Natural killer cell (primary cell): ENCODE data around the gene TFPI. TPM values are rescaled to one million over a fixed set of nuclear protein-coding genes. Genes with fewer than 3 reads are reported as not detected.

Source experiments
- ATAC-seq, 3 donors: fragments of 150-1000 bp in 2 of 3; fragments of 200-7000 bp in 1 of 3; cut with Tn5 transposase; 1 replicate in 1 of 3; 2 replicates in 2 of 3; pipeline ENCODE4 v1.10.0; 2021; ENCODE audit warnings: mild to moderate bottlenecking in 2 of 3, moderate library complexity in 2 of 3
- DNase-seq, 2 donors: peaks; one replicate each; pipeline versions ENCODE4 v3.0.0 to v3.0.0-alpha.2; 2013 to 2021; ENCODE audit warnings: mixed read lengths in 1 of 2
- H3K27ac ChIP-seq: one replicate; pipeline ENCODE4 v1.5.1; 2013; ENCODE audit warnings: mild to moderate bottlenecking, low read length
- H3K27me3 ChIP-seq: one replicate; pipeline ENCODE4 v1.6.1; 2013; ENCODE audit warnings: low read length; ENCODE audit not compliant: control insufficient read depth, insufficient read depth
- H3K36me3 ChIP-seq: one replicate; pipeline ENCODE4 v1.6.1; 2013; ENCODE audit warnings: low read length; ENCODE audit not compliant: control insufficient read depth, insufficient read depth
- H3K4me1 ChIP-seq: one replicate; pipeline ENCODE4 v1.6.1; 2013; ENCODE audit warnings: low read length; ENCODE audit not compliant: control insufficient read depth, insufficient read depth
- H3K4me3 ChIP-seq: one replicate; pipeline ENCODE4 v1.5.1; 2013; ENCODE audit warnings: low read length
- H3K9me3 ChIP-seq: one replicate; pipeline ENCODE4 v1.6.1; 2013; ENCODE audit warnings: low read length; ENCODE audit not compliant: control insufficient read depth, insufficient read depth
- H3K27ac Mint-ChIP-seq, 2 donors: one replicate each; pipeline ENCODE4 v1.8.0; 2022; ENCODE audit warnings: mild to moderate bottlenecking in 2 of 2, mixed read lengths in 2 of 2, moderate library complexity in 1 of 2
- H3K27me3 Mint-ChIP-seq, 2 donors: one replicate each; pipeline ENCODE4 v1.8.0; 2022; ENCODE audit warnings: low read depth in 2 of 2, mixed read lengths in 2 of 2
- H3K36me3 Mint-ChIP-seq: one replicate; pipeline ENCODE4 v1.8.0; 2022; ENCODE audit warnings: mixed read lengths
- H3K4me1 Mint-ChIP-seq, 2 donors: one replicate each; pipeline ENCODE4 v1.8.0; 2022; ENCODE audit warnings: mixed read lengths in 2 of 2
- H3K4me3 Mint-ChIP-seq: one replicate; pipeline ENCODE4 v1.8.0; 2022; ENCODE audit warnings: mild to moderate bottlenecking, moderate library complexity, mixed read lengths
- H3K9me3 Mint-ChIP-seq, 2 donors: one replicate each; pipeline ENCODE4 v1.8.0; 2022; ENCODE audit warnings: mixed read lengths in 2 of 2
- WGBS: methylation state at CpG from one replicate; pipeline ENCODE4 v1.1.7; 2013; ENCODE audit warnings: missing lambda C conversion rate; ENCODE audit not compliant: insufficient coverage; 5-methylcytosine and 5-hydroxymethylcytosine counted together
- intact Hi-C: fragments of 100-400 bp; cut with micrococcal nuclease; formaldehyde crosslinking; loops from one replicate; pipeline ENCODE4 v1.14.2; 2022
- total RNA-seq, 4 donors: library from RNA; stranded (reverse); fragments of 120-200 nt in 1 of 4; gene quantifications; one replicate each; pipeline versions ENCODE4 v1.2.3 to v1.2.4, GENCODE V29; 2013 to 2022
- TF ChIP-seq, protein P1 (sequence below): fragments of 200-600 bp; IDR thresholded peaks from one replicate; pipeline ENCODE4 v1.8.0; 2022; ENCODE audit warnings: antibody characterized with exemption

TFPI gene
- total RNA-seq, 3 donors from 2014 or later (not counting 1 experiment from before 2014, with no cell fraction given), result 0.10 to 1.2 (median 0.23) TPM

DNA sequence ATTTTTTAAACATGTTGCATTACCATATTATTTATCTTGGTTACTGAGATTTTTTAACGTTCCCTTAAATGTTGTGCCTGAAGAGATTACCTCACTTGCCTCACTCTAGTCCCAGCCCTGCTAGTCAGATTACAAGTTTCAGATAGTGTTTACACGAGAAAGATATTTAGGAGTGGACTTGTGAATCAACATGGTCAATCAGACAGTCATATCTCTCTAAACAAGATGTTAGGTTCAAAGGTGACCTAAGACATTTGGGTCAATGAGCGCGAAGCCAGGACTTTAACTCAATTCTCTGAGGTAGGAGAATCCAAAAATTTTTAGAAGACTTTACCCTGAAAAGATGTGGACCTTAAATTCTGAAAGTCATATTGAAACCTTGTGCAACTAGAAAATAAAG lies 91.4 kb downstream of the TFPI start:
- Mint-ChIP-seq H3K27ac (no peak overlapping the region), H3K36me3 (no peaks in the 10 kb centered on the region), H3K27me3 (no peaks in the 10 kb centered on the region), H3K4me3 (no peak overlapping the region), H3K4me1 (no peaks in the 10 kb centered on the region), H3K9me3 (no peaks in the 10 kb centered on the region)
- Histone ChIP-seq H3K27me3 (no peaks in the 10 kb centered on the region), H3K4me3 (no peak overlapping the region), H3K36me3 (no peaks in the 10 kb centered on the region), H3K27ac (no peak overlapping the region), H3K9me3 (no peaks in the 10 kb centered on the region), H3K4me1 (no peaks in the 10 kb centered on the region)
- WGBS, result 42% methylated on average over 2 of the region's 4 CpGs
- ATAC-seq, result no peak
- TF ChIP-seq, protein P1, sequence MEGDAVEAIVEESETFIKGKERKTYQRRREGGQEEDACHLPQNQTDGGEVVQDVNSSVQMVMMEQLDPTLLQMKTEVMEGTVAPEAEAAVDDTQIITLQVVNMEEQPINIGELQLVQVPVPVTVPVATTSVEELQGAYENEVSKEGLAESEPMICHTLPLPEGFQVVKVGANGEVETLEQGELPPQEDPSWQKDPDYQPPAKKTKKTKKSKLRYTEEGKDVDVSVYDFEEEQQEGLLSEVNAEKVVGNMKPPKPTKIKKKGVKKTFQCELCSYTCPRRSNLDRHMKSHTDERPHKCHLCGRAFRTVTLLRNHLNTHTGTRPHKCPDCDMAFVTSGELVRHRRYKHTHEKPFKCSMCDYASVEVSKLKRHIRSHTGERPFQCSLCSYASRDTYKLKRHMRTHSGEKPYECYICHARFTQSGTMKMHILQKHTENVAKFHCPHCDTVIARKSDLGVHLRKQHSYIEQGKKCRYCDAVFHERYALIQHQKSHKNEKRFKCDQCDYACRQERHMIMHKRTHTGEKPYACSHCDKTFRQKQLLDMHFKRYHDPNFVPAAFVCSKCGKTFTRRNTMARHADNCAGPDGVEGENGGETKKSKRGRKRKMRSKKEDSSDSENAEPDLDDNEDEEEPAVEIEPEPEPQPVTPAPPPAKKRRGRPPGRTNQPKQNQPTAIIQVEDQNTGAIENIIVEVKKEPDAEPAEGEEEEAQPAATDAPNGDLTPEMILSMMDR, result no peak
- intact Hi-C loops, result no loop called here
- no peak for DNase-seq

DNA sequence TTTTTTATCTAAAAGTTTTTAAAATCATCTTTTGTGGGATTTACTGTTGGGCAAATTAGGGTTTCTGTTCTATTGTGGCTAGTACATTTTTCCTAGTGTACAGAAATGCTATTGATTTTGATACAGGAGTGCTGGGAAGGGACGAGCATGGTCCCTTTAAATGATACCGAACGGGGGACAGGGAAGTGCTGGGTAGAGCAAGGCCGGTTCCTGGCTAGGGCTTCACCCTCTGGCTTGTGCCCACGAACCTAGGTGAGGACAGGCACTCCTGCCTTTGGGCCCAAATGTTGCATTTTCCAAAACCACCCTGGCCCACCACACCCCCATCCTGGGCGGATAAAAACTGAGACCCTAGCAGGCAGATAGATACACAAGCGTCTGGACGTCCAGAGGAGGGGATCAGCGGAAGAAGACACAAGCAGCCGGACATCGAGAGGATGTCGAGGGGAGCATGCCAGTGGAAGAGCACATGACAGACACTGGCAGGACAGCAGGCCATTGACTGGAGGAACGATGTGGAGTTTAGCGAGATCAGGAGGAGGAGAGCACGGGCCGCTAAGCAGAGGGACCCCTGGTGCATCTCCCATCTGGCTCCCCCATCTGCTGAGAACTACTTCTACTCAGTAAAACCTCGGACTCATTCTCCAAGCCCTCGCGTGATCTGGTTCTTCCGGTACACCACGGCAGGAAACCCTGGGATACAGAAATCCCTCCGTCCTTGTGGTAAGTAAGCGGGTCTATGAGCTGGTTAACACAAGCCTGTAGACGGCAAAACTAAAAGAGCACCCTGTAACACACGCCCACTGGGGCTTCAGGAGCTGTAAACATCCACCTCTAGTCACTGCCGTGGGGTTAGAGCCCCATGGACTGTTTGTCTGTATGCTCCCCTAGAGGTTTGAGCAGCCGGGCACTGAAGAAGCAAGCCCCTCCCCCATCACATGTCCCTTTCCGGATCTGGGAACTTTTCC lies 92.7 kb downstream of the TFPI start:
- no peak overlapping the region for H3K4me3 ChIP-seq
- DNase-seq (no peak), ATAC-seq (no peak)
- Mint-ChIP-seq H3K9me3 (no peaks in the 10 kb centered on the region), H3K27ac (no peak overlapping the region), H3K4me1 (no peaks in the 10 kb centered on the region), H3K4me3 (no peak overlapping the region), H3K27me3 (no peaks in the 10 kb centered on the region), H3K36me3 (no peaks in the 10 kb centered on the region)
- no peaks in the 10 kb centered on the region for H3K36me3 ChIP-seq
- 90% methylated on average over 27 of the region's 28 CpGs for WGBS
- intact Hi-C loops, result no loop called here
- H3K27ac ChIP-seq, result no peak overlapping the region
- no peaks in the 10 kb centered on the region for H3K4me1 ChIP-seq
- H3K27me3 ChIP-seq, result no peaks in the 10 kb centered on the region
- TF ChIP-seq, protein P1, result no peak
- no peaks in the 10 kb centered on the region for H3K9me3 ChIP-seq

DNA sequence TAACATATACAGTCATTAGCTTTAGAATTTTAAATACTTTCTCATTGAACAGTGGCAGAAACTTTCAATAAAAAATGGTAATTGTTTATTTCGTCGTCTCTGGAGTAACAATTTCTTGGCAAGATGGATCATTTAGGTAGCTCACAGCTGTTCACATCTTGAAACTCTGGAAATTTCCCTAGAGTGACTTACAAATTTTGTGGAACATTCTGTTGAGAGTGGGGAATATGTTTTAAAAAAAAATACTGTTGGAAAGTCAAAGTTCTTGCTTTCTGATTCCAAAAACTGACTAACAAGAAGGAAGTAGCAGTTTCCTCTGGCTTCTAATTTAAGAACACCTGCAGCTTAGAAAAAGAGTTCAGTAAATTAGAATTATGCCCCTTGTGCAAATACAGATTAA lies 95.0 kb downstream of the TFPI start:
- H3K36me3 ChIP-seq, result no peaks in the 10 kb centered on the region
- H3K4me3 Mint-ChIP-seq, result no peak overlapping the region
- no peaks in the 10 kb centered on the region for H3K9me3 Mint-ChIP-seq
- H3K27me3 Mint-ChIP-seq, result no peaks in the 10 kb centered on the region
- no peaks in the 10 kb centered on the region for H3K4me1 ChIP-seq
- TF ChIP-seq, protein P1, result no peak
- WGBS, result 68% methylated on average over 2 of the region's 2 CpGs
- H3K9me3 ChIP-seq, result no peaks in the 10 kb centered on the region
- H3K4me3 ChIP-seq, result no peak overlapping the region
- no peaks in the 10 kb centered on the region for H3K27me3 ChIP-seq
- no peaks in the 10 kb centered on the region for H3K36me3 Mint-ChIP-seq
- no peaks in the 10 kb centered on the region for H3K4me1 Mint-ChIP-seq
- DNase-seq (no peak), ATAC-seq (no peak)
- intact Hi-C loops, result no loop called here
- no peak overlapping the region for H3K27ac Mint-ChIP-seq
- H3K27ac ChIP-seq, result no peak overlapping the region
